Fibroblast of the aortic adventitia (primary cell): Measurements from ENCODE around the gene BMP2. TPM values are rescaled to one million over a fixed set of nuclear protein-coding genes. Genes with fewer than 3 reads are reported as not detected.

Experiments
- DNase-seq: peaks from one replicate; pipeline ENCODE4 v3.0.0-alpha.2; 2010; ENCODE audit warnings: low read depth
- H3K4me3 ChIP-seq: 2 replicates; pipeline ENCODE4 v1.5.1; 2011; ENCODE audit warnings: low read depth, mild to moderate bottlenecking, control low read depth, low read length, moderate library complexity
- CTCF ChIP-seq: IDR thresholded peaks from 2 replicates; pipeline ENCODE4 v1.5.1; 2011; ENCODE audit warnings: mild to moderate bottlenecking, low read length, control low read depth, inconsistent platforms; ENCODE audit not compliant: insufficient read depth
- total RNA-seq: library from RNA; depleted of rRNA; stranded (reverse); fragments of >200 nt; gene quantifications from 2 replicates; pipeline ENCODE4 v1.2.3, GENCODE V29; 2012; ENCODE audit warnings: low replicate concordance

Gene BMP2
- total RNA-seq, 1 donor: 10.6 TPM

- no peak overlapping the region for H3K4me3 ChIP-seq
- TF ChIP-seq CTCF: no peak
- DNase-seq: no peak
Measured at GRCh38 chr20:6732851-6733250, 34.6 kb upstream of the BMP2 start.

GRCh38 chr20:6733965-6734364, 33.5 kb upstream of the BMP2 start:
- H3K4me3 ChIP-seq: no peak overlapping the region
- no peak for DNase-seq
- TF ChIP-seq CTCF: no peak

- H3K4me3 ChIP-seq: no peak overlapping the region
- no peak for TF ChIP-seq CTCF
- no peak for DNase-seq
Measured at GRCh38 chr20:6735942-6736845, 31.3 kb upstream of the BMP2 start.

GRCh38 chr20:6739406-6739805, 28.1 kb upstream of the BMP2 start:
- no peak for DNase-seq
- no peak for TF ChIP-seq CTCF
- no peak overlapping the region for H3K4me3 ChIP-seq

- DNase-seq: no peak
- H3K4me3 ChIP-seq: no peak overlapping the region
- TF ChIP-seq CTCF: no peak
Measured at GRCh38 chr20:6740096-6740495, 27.4 kb upstream of the BMP2 start.

GRCh38 chr20:6744180-6744579, 23.3 kb upstream of the BMP2 start:
- TF ChIP-seq CTCF: no peak
- DNase-seq: no peak

More at GRCh38 chr20:6744180-6744579, 23.3 kb upstream of the BMP2 start:
- no peak overlapping the region for H3K4me3 ChIP-seq
